Activated CD4-positive, alpha-beta T cell treated with anti-CD3 and anti-CD28 coated beads, Interleukin-2, amount 50 U/mL, for 16 hours (primary cell): ENCODE data around the gene LMF2.
"Not testable (repeated sequence)": the region's sequence is repeated elsewhere in the genome, so short reads cannot be mapped to it uniquely, and the experiment has no call there.

Experiments
- DNase-seq: peaks from one replicate; pipeline ENCODE4 v3.0.0-alpha.2; 2020

Gene LMF2

GRCh38 chr22:50522806-50523438 is 15.4 kb upstream of the LMF2 start:
- no peak for DNase-seq

GRCh38 chr22:50522208-50522805 is 14.8 kb upstream of the LMF2 start:
- no peak for DNase-seq

- no peak for DNase-seq
Observed at GRCh38 chr22:50521710-50522109, 14.2 kb upstream of the LMF2 start.

- DNase-seq = no peak
Observed at GRCh38 chr22:50520826-50521453, 13.4 kb upstream of the LMF2 start.

GRCh38 chr22:50520184-50520583 is 12.7 kb upstream of the LMF2 start:
- DNase-seq = not testable (repeated sequence)

GRCh38 chr22:50519151-50519550 is 11.6 kb upstream of the LMF2 start:
- no peak for DNase-seq

GRCh38 chr22:50518606-50519005 is 11.1 kb upstream of the LMF2 start:
- no peak for DNase-seq

- DNase-seq = no peak
Observed at GRCh38 chr22:50517495-50518260, 10.2 kb upstream of the LMF2 start.

- no peak for DNase-seq
Observed at GRCh38 chr22:50516891-50517290, 9.4 kb upstream of the LMF2 start.

GRCh38 chr22:50516068-50516467 is 8.6 kb upstream of the LMF2 start:
- no peak for DNase-seq

- DNase-seq = no peak
Observed at GRCh38 chr22:50513175-50513574, 5.7 kb upstream of the LMF2 start.

GRCh38 chr22:50508897-50509296 is 1.4 kb upstream of the LMF2 start:
- no peak for DNase-seq

- peak; percentile 98 for DNase-seq
Observed at GRCh38 chr22:50507991-50508884, 736 bp upstream of the LMF2 start, which contains the start of gene NCAPH2. Gene NCAPH2 (plus strand): TSS chr22:50508224. CDS start chr22:50508338, 114 bp downstream.

GRCh38 chr22:50506611-50507420 is 686 bp downstream of the LMF2 start:
- DNase-seq = no peak

GRCh38 chr22:50505776-50506610 is 1.5 kb downstream of the LMF2 start:
- DNase-seq = no peak

- DNase-seq = no peak
Observed at GRCh38 chr22:50505276-50505775, 2.2 kb downstream of the LMF2 start.

GRCh38 chr22:50504369-50505211 is 2.9 kb downstream of the LMF2 start:
- DNase-seq = no peak

- no peak for DNase-seq
Observed at GRCh38 chr22:50503475-50504145, 3.9 kb downstream of the LMF2 start.
